HG03520 (cell line): ENCODE data around the gene RESF1.
"Not testable (repeated sequence)": the region's sequence is repeated elsewhere in the genome, so short reads cannot be mapped to it uniquely, and the experiment has no call there.

ENCODE experiments used
- ATAC-seq: cut with Tn5 transposase; IDR thresholded peaks from one replicate; pipeline ENCODE4 v1.9.1; 2021; ENCODE audit warnings: mild to moderate bottlenecking, moderate library complexity; ENCODE audit not compliant: unreplicated experiment

The RESF1 gene

GRCh38 chr12:31959161-31959700 lies at the start of gene RESF1:
Gene RESF1, plus strand, starts transcription at chr12:31959415. Its CDS starts 21,541 bp downstream, at chr12:31980956.
- peak; percentile 82 for ATAC-seq

- ATAC-seq: no peak
Measured at GRCh38 chr12:31914927-31915326, 44.3 kb upstream of the RESF1 start.

GRCh38 chr12:31915446-31915845 lies 43.8 kb upstream of the RESF1 start:
- ATAC-seq: no peak

- no peak for ATAC-seq
Measured at GRCh38 chr12:31922341-31923062, 36.7 kb upstream of the RESF1 start.

- ATAC-seq: no peak
Measured at GRCh38 chr12:31923063-31923412, 36.2 kb upstream of the RESF1 start.

- ATAC-seq: no peak
Measured at GRCh38 chr12:31928246-31929026, 30.8 kb upstream of the RESF1 start.

GRCh38 chr12:31929027-31929526 lies 30.1 kb upstream of the RESF1 start:
- ATAC-seq: no peak

GRCh38 chr12:31931796-31932715 lies 27.2 kb upstream of the RESF1 start:
- no peak for ATAC-seq

GRCh38 chr12:31944299-31944698 lies 14.9 kb upstream of the RESF1 start:
- ATAC-seq: no peak

- no peak for ATAC-seq
Measured at GRCh38 chr12:31947971-31948370, 11.2 kb upstream of the RESF1 start.

- not testable (repeated sequence) for ATAC-seq
Measured at GRCh38 chr12:31948697-31949359, 10.4 kb upstream of the RESF1 start.

GRCh38 chr12:31950088-31950487 lies 9.1 kb upstream of the RESF1 start:
- no peak for ATAC-seq

- no peak for ATAC-seq
Measured at GRCh38 chr12:31950492-31950891, 8.7 kb upstream of the RESF1 start.

- no peak for ATAC-seq
Measured at GRCh38 chr12:31951008-31951407, 8.2 kb upstream of the RESF1 start.

- no peak for ATAC-seq
Measured at GRCh38 chr12:31951939-31952338, 7.3 kb upstream of the RESF1 start.

- no peak for ATAC-seq
Measured at GRCh38 chr12:31952418-31952817, 6.8 kb upstream of the RESF1 start.

GRCh38 chr12:31954925-31955858 lies 4.0 kb upstream of the RESF1 start:
- ATAC-seq: no peak

GRCh38 chr12:31958569-31959160 lies 550 bp upstream of the RESF1 start:
- ATAC-seq: no peak
